ENCODE data around the gene REEP2.

GRCh38 chr5:138461343-138462125 is 22.7 kb downstream of the REEP2 start:
- no peak for TF ChIP-seq EZH2phosphoT487 (IDR thresholded peaks at IDR 0.05; ENCODE audit: insufficient read depth, low read depth)
- TF ChIP-seq EZH2 (IDR thresholded peaks at IDR 0.05; ENCODE audit: insufficient read depth, poor library complexity, severe bottlenecking), result no peak
